OCI-LY1 (cell line): ENCODE data around the gene BTBD1.

Experiments
- H2AFZ ChIP-seq: fragments of 200-600 bp; sonication (generic), shearing (Covaris generic); 2 replicates; pipeline ENCODE4 v1.6.0; 2014; ENCODE audit warnings: antibody characterized with exemption, mild to moderate bottlenecking, low read length
- H3F3A ChIP-seq: fragments of 200-600 bp; sonication (generic), shearing (Covaris generic); 2 replicates; pipeline ENCODE4 v1.6.0; 2014; ENCODE audit warnings: mild to moderate bottlenecking, antibody characterized with exemption, low read length, moderate library complexity; ENCODE audit not compliant: insufficient read depth
- H3K27ac ChIP-seq: fragments of 200-600 bp; sonication (generic); 2 replicates; pipeline ENCODE4 v1.5.1; 2014; ENCODE audit warnings: low read length, mixed run types, mild to moderate bottlenecking, low read depth; ENCODE audit not compliant: poor library complexity, severe bottlenecking
- H3K27me3 ChIP-seq: fragments of 200-600 bp; sonication (generic); 2 replicates; pipeline ENCODE4 v1.6.0; 2014; ENCODE audit warnings: antibody characterized with exemption, mild to moderate bottlenecking, low read length, moderate library complexity; ENCODE audit not compliant: insufficient read depth
- H3K36me3 ChIP-seq: fragments of 200-600 bp; sonication (generic); 2 replicates; pipeline ENCODE4 v1.6.1; 2014; ENCODE audit warnings: mild to moderate bottlenecking, antibody characterized with exemption, low read length, moderate library complexity, mixed read lengths; ENCODE audit not compliant: insufficient read depth
- H3K4me1 ChIP-seq: fragments of 200-600 bp; sonication (generic); 2 replicates; pipeline ENCODE4 v1.5.1; 2014; ENCODE audit warnings: mild to moderate bottlenecking, low read length, moderate library complexity; ENCODE audit not compliant: insufficient read depth, severe bottlenecking
- H3K4me2 ChIP-seq: fragments of 200-600 bp; sonication (generic), shearing (Covaris generic); 2 replicates; pipeline ENCODE4 v1.6.1; 2014; ENCODE audit warnings: low read length
- H3K4me3 ChIP-seq: fragments of 200-600 bp; sonication (generic); 2 replicates; pipeline ENCODE4 v1.5.1; 2014; ENCODE audit warnings: low read length, low read depth, mild to moderate bottlenecking, mixed read lengths; ENCODE audit not compliant: poor library complexity, severe bottlenecking
- H3K79me2 ChIP-seq: fragments of 200-600 bp; shearing (Covaris generic); 2 replicates; pipeline ENCODE4 v1.6.1; 2016; ENCODE audit warnings: mixed run types, low read length, mixed read lengths; ENCODE audit not compliant: insufficient read depth
- H3K9ac ChIP-seq: fragments of 200-600 bp; sonication (generic), shearing (Covaris generic); 2 replicates; pipeline ENCODE4 v1.6.1; 2014; ENCODE audit warnings: mild to moderate bottlenecking, low read length, mixed read lengths
- H3K9me2 ChIP-seq: fragments of 200-600 bp; sonication (generic), shearing (Covaris generic); 2 replicates; pipeline ENCODE4 v1.6.1; 2014; ENCODE audit warnings: low read depth, mild to moderate bottlenecking, low read length, mixed read lengths
- H3K9me3 ChIP-seq: fragments of 200-600 bp; shearing (Covaris generic); 2 replicates; pipeline ENCODE4 v1.6.1; 2014; ENCODE audit warnings: low read length, mixed read lengths
- H4K20me1 ChIP-seq: fragments of 200-600 bp; sonication (generic), shearing (Covaris generic); 2 replicates; pipeline ENCODE4 v1.6.0; 2016; ENCODE audit warnings: mild to moderate bottlenecking, low read length; ENCODE audit not compliant: insufficient read depth
- CTCF ChIP-seq: fragments of 200-600 bp; sonication (generic), shearing (Covaris generic); IDR thresholded peaks from 2 replicates; pipeline ENCODE4 v1.5.1; 2017; ENCODE audit warnings: mild to moderate bottlenecking, antibody characterized with exemption, low read length, moderate library complexity, mixed read lengths
- EZH2 ChIP-seq: fragments of 200-600 bp; sonication (generic), shearing (Covaris generic); IDR thresholded peaks from 2 replicates; pipeline ENCODE4 v1.8.0; 2017; ENCODE audit warnings: borderline replicate concordance, mixed run types, mild to moderate bottlenecking, antibody characterized with exemption, low read length, moderate library complexity, mixed read lengths

Gene BTBD1

GRCh38 chr15:83100097-83100646 lies 33.1 kb upstream of the BTBD1 start:
- H3K9ac ChIP-seq, result no peak overlapping the region
- no peak overlapping the region for H3K4me3 ChIP-seq
- H3K4me2 ChIP-seq, result no peak overlapping the region
- no peaks in the 10 kb centered on the region for H3K9me3 ChIP-seq
- no peak overlapping the region for H2AFZ ChIP-seq
- no peaks in the 10 kb centered on the region for H3K9me2 ChIP-seq
- no peaks in the 10 kb centered on the region for H3K36me3 ChIP-seq
- no peaks in the 10 kb centered on the region for H3F3A ChIP-seq
- no peaks in the 10 kb centered on the region for H3K4me1 ChIP-seq
- H4K20me1 ChIP-seq, result no peaks in the 10 kb centered on the region
- H3K27me3 ChIP-seq, result no peaks in the 10 kb centered on the region
- no peaks in the 10 kb centered on the region for H3K79me2 ChIP-seq
- TF ChIP-seq EZH2 (no peak), CTCF (no peak)
- H3K27ac ChIP-seq, result no peak overlapping the region

DNA sequence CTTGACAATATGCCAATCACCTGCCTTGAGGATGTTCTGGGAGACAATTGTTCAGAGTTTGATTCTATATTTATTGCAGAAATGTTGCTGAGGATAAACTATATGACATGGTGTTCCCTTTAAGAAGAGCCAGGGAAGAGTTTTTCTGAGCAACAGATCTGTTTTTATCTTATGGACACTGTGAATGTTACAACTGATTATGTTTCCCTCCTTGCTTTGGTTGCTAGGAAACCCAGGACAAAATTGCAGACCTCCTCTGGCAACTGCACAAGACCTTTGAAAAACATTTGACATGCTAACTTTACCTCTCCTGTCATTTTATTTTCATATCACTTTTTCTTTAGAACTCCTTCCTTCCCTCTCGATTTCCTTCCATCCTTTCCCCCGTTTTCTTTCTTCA lies 32.2 kb upstream of the BTBD1 start:
- Histone ChIP-seq H3F3A (no peaks in the 10 kb centered on the region), H3K27me3 (no peaks in the 10 kb centered on the region), H3K36me3 (no peaks in the 10 kb centered on the region), H2AFZ (no peak overlapping the region), H3K79me2 (no peaks in the 10 kb centered on the region), H3K9me3 (no peaks in the 10 kb centered on the region), H3K4me3 (no peak overlapping the region), H3K9me2 (no peaks in the 10 kb centered on the region), H3K4me1 (no peaks in the 10 kb centered on the region), H4K20me1 (no peaks in the 10 kb centered on the region), H3K9ac (no peak overlapping the region), H3K27ac (no peak overlapping the region), H3K4me2 (no peak overlapping the region)
- TF ChIP-seq EZH2 (no peak), CTCF (no peak)

DNA sequence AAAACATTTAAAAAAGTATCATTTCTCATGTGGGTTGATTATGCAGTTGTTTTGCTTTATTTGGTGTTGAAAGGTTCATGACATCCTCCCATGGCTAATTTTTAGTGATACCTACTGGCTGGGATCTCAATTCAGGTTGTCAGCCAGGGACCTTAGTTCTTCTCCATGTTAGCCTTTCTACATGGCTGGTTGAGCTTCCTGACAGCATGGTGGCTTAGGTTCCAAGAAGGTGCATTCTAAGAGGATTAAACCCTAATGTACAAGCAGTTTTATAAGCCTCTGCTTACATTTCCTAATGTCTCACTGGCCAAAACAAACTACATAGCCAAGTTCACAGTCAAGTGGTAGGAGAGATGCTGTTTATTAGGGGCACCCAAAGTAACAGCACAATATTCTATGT lies 31.0 kb upstream of the BTBD1 start:
- Histone ChIP-seq H3K9me3 (no peaks in the 10 kb centered on the region), H3K4me2 (no peak overlapping the region), H3F3A (no peaks in the 10 kb centered on the region), H3K4me1 (no peaks in the 10 kb centered on the region), H3K27ac (no peak overlapping the region), H3K9ac (no peak overlapping the region), H4K20me1 (no peaks in the 10 kb centered on the region), H3K79me2 (no peaks in the 10 kb centered on the region), H3K9me2 (no peaks in the 10 kb centered on the region), H2AFZ (no peak overlapping the region), H3K27me3 (no peaks in the 10 kb centered on the region), H3K4me3 (no peak overlapping the region), H3K36me3 (no peaks in the 10 kb centered on the region)
- no peak for TF ChIP-seq CTCF
- TF ChIP-seq EZH2, result no peak
